Subcutaneous preadipocyte (primary cell): Measurements from ENCODE around the gene TOMM7. TPM values are rescaled to one million over a fixed set of nuclear protein-coding genes. Genes with fewer than 3 reads are reported as not detected.

ENCODE experiments used
- small RNA-seq: library from RNA; depleted of rRNA; stranded (forward); fragments of <200 nt; gene quantifications from one replicate; pipeline ENCODE3, GENCODE V24; 2012
- total RNA-seq: library from RNA; depleted of rRNA; stranded (reverse); fragments of >200 nt; gene quantifications from 2 replicates; pipeline ENCODE4 v1.2.3, GENCODE V29; 2012

Gene TOMM7
- total RNA-seq, result 96.0 and 209 TPM in 2 replicates

GRCh38 chr7:22822486-22823141 lies at the start of gene TOMM7:
Gene TOMM7, minus strand, starts transcription at chr7:22822849. Its CDS starts 70 bp downstream, at chr7:22822779.

Small RNA genes within 50 kb of the gene (small RNA-seq; reads per million reads assigned to genes)
- gene SNORD93, result 222 reads per million, percentile 99 among the genes with 10 or more reads in this experiment

Other genes starting within 250 kb of the TOMM7 start
- gene IL6, start 95.6 kb downstream of the TOMM7 start, total RNA-seq, result 1.1 and 1.2 TPM in 2 replicates
- gene HYCC1, start 191.3 kb upstream of the TOMM7 start, total RNA-seq, result 99.9 and 158 TPM in 2 replicates